Liver (tissue), 3 donors: ENCODE data around the gene SEZ6L.

Experiments used
- CTCF ChIP-seq: fragments of 150-350 bp; IDR thresholded peaks from 2 replicates; pipeline ENCODE4 v1.5.1; 2017; ENCODE audit warnings: improper control_type of control experiment, low read depth, low read length; ENCODE audit not compliant: missing input control
- EGR1 ChIP-seq, 2 donors: IDR thresholded peaks; 2 replicates each; pipeline ENCODE4 v1.6.1; 2016 to 2018; ENCODE audit warnings: antibody characterized with exemption in 2 of 2, low read depth in 2 of 2
- GABPA ChIP-seq, 2 donors: IDR thresholded peaks in 1 of 2; conservative IDR thresholded peaks in 1 of 2; 2 replicates each; pipeline ENCODE4 v1.6.1; 2016; ENCODE audit warnings: antibody characterized with exemption in 2 of 2, mild to moderate bottlenecking in 1 of 2, moderate library complexity in 1 of 2
- HNF4G ChIP-seq: IDR thresholded peaks from 2 replicates; pipeline ENCODE4 v1.6.1; 2016; ENCODE audit warnings: antibody characterized with exemption
- JUND ChIP-seq, 2 donors: IDR thresholded peaks; 2 replicates each; pipeline ENCODE4 v1.6.1; 2016; ENCODE audit warnings: antibody characterized with exemption in 2 of 2
- NR2F2 ChIP-seq: IDR thresholded peaks from 2 replicates; pipeline ENCODE4 v1.6.1; 2016; ENCODE audit warnings: antibody characterized with exemption
- RAD21 ChIP-seq, 2 donors: IDR thresholded peaks; 2 replicates each; pipeline ENCODE4 v1.6.1; 2016; ENCODE audit warnings: antibody characterized with exemption in 2 of 2, mild to moderate bottlenecking in 2 of 2
- REST ChIP-seq: IDR thresholded peaks from 2 replicates; pipeline ENCODE4 v1.6.1; 2016; ENCODE audit warnings: antibody characterized with exemption, mild to moderate bottlenecking
- RXRA ChIP-seq, 2 donors: IDR thresholded peaks; 2 replicates each; pipeline ENCODE4 v1.6.1; 2017 to 2018; ENCODE audit warnings: antibody characterized with exemption in 2 of 2, mild to moderate bottlenecking in 1 of 2
- SP1 ChIP-seq: IDR thresholded peaks from 2 replicates; pipeline ENCODE4 v1.6.1; 2018; ENCODE audit warnings: antibody characterized with exemption, mild to moderate bottlenecking
- TAF1 ChIP-seq: conservative IDR thresholded peaks from 2 replicates; pipeline ENCODE4 v1.6.1; 2016; ENCODE audit warnings: antibody characterized with exemption, mild to moderate bottlenecking
- TF ChIP-seq, protein P1 (sequence below): IDR thresholded peaks from 2 replicates; pipeline ENCODE4 v1.6.1; 2016; ENCODE audit warnings: antibody characterized with exemption
- TF ChIP-seq, protein P2 (sequence below): IDR thresholded peaks from 2 replicates; pipeline ENCODE4 v1.6.1; 2016; ENCODE audit warnings: antibody characterized with exemption
- donor health status: healthy.
- donor health status: healthy.

GRCh38 chr22:26168939-26169314 is 335 bp upstream of the SEZ6L start:
- TF ChIP-seq CTCF (no peak), RAD21 (IDR thresholded peaks at IDR 0.05) (no peak), GABPA (IDR thresholded peaks at IDR 0.05 in 1 of 2, conservative IDR thresholded peaks at IDR 0.05 in 1 of 2) (no peak), EGR1 (IDR thresholded peaks at IDR 0.05; ENCODE audit: low read depth in 2 of 2) (no peak), SP1 (no peak), RXRA (IDR thresholded peaks at IDR 0.05) (no peak), TAF1 (no peak), REST (no peak), JUND (IDR thresholded peaks at IDR 0.05) (no peak), NR2F2 (no peak), HNF4G (no peak)
- TF ChIP-seq, protein P1, sequence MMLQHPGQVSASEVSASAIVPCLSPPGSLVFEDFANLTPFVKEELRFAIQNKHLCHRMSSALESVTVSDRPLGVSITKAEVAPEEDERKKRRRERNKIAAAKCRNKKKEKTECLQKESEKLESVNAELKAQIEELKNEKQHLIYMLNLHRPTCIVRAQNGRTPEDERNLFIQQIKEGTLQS = no peak
- TF ChIP-seq, protein P2, sequence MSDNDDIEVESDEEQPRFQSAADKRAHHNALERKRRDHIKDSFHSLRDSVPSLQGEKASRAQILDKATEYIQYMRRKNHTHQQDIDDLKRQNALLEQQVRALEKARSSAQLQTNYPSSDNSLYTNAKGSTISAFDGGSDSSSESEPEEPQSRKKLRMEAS = no peak
